ENCODE data around the gene DNAH2. TPM values are rescaled to one million over a fixed set of nuclear protein-coding genes. Genes with fewer than 3 reads are reported as not detected.

DNAH2 gene
- total and polyA plus RNA-seq, 2 of the 4 experiments (the other 2 are of a cell fraction): under 0.01 to 0.02 TPM

GRCh38 chr17:7720125-7720524 is 2.6 kb downstream of the DNAH2 start:
- CTCF ChIA-PET: no interaction called here
- no TSS peak for BruUV-seq (replicated peaks)
- H2BK120ac ChIP-seq (ENCODE audit: low read depth, low read length): no peak overlapping the region

More at GRCh38 chr17:7720125-7720524, 2.6 kb downstream of the DNAH2 start:
- H2AK9ac ChIP-seq (replicated peaks; ENCODE audit: low read depth, low read length, poor library complexity): no peak overlapping the region
- H3K27ac ChIP-seq (ENCODE audit: insufficient read depth, low read length): no peak overlapping the region
- H2AFZ ChIP-seq (replicated peaks; ENCODE audit: low read length, poor library complexity): no peak overlapping the region
- no peak overlapping the region for H4K91ac ChIP-seq (ENCODE audit: insufficient read depth, low read depth, low read length)
- no peak overlapping the region for H3K4ac ChIP-seq (ENCODE audit: low read depth, low read length)
- H4K20me1 ChIP-seq (ENCODE audit: insufficient read depth, low read length): no peaks in the 10 kb centered on the region; the same call in 1 of the 2 replicates
- no peak overlapping the region for H2BK15ac ChIP-seq (ENCODE audit: low read depth, low read length)
- no peak overlapping the region for H2AK5ac ChIP-seq (ENCODE audit: low read depth, low read length)
- dilution Hi-C loops (cut with HindIII; ENCODE audit: low sequenced_read_pairs, unreplicated experiment) (no loop called here), in situ Hi-C loops (cut with MboI; ENCODE audit: low sequenced_read_pairs) (no loop called here), intact Hi-C loops (cut with micrococcal nuclease) (no loop called here)
- peaks cover 58% of the 10 kb centered on the region for H3K27me3 ChIP-seq (ENCODE audit: control insufficient read depth, insufficient read depth, low read length)
- no peak overlapping the region for H3K18ac ChIP-seq (ENCODE audit: low read depth, low read length)
- no peak overlapping the region for H4K5ac ChIP-seq (ENCODE audit: low read depth, low read length)
- no peak overlapping the region for H3K56ac ChIP-seq (ENCODE audit: extremely low read depth, insufficient read depth, low read length)
- no peak overlapping the region for H3K14ac ChIP-seq (replicated peaks; ENCODE audit: low read depth, low read length)
- no peaks in the 10 kb centered on the region for H3K79me1 ChIP-seq (ENCODE audit: low read depth in 1 of 2, low read length in 2 of 2)
- peaks cover 5% of the 10 kb centered on the region; the same call in 1 of the 2 replicates for H3K4me1 ChIP-seq (ENCODE audit: control insufficient read depth, insufficient read depth, low read length)
- WGBS, 2 experiments (ENCODE audit: extremely low coverage in 2 of 2, insufficient read length in 1 of 2): 30% methylated on average over 3 of the region's 4 CpGs; no CpG with 5 or more reads in 1 of the 2 experiments
- no peak overlapping the region for H3K4me2 ChIP-seq (ENCODE audit: low read depth, low read length)
- DNase-seq (no peak), ATAC-seq (ENCODE audit: low read depth) (no peak)
- no peaks in the 10 kb centered on the region for H3K36me3 ChIP-seq (ENCODE audit: control insufficient read depth, insufficient read depth, low read length)
- H3K4me3 ChIP-seq (ENCODE audit: insufficient read depth, low read depth, low read length): no peak overlapping the region
- TF ChIP-seq MAFK (IDR thresholded peaks at IDR 0.05; ENCODE audit: low read depth, low read length) (no peak), RCOR1 (IDR thresholded peaks at IDR 0.05; ENCODE audit: insufficient replicate concordance, low read length) (no peak), RAD21 (IDR thresholded peaks at IDR 0.05; ENCODE audit: low read length) (no peak), SMC3 (IDR thresholded peaks at IDR 0.05; ENCODE audit: low read depth, low read length) (no peak)
- H3K23ac ChIP-seq (ENCODE audit: low read depth, low read length): no peak overlapping the region
- H3K9ac ChIP-seq (ENCODE audit: low read depth, low read length): no peak overlapping the region
- H4K8ac ChIP-seq (ENCODE audit: low read depth in 2 of 2, low read length in 2 of 2): no peak overlapping the region
- no peaks in the 10 kb centered on the region for H3K9me3 ChIP-seq (ENCODE audit: control insufficient read depth, insufficient read depth, low read length)
- no peak overlapping the region for H2BK20ac ChIP-seq (ENCODE audit: low read depth, low read length)
- no peak overlapping the region for H2BK5ac ChIP-seq (ENCODE audit: low read depth, low read length, poor library complexity, severe bottlenecking)
- H3K9me1 ChIP-seq (ENCODE audit: insufficient read depth, low read length): 0 out of 2 replicates have a peak, but pooled peaks cover 4% of the 10 kb centered on the region
- POLR2A ChIA-PET (ENCODE audit: unreplicated experiment): no interaction called here
